ENCODE results near the gene HTRA2.

HTRA2 gene

DNA sequence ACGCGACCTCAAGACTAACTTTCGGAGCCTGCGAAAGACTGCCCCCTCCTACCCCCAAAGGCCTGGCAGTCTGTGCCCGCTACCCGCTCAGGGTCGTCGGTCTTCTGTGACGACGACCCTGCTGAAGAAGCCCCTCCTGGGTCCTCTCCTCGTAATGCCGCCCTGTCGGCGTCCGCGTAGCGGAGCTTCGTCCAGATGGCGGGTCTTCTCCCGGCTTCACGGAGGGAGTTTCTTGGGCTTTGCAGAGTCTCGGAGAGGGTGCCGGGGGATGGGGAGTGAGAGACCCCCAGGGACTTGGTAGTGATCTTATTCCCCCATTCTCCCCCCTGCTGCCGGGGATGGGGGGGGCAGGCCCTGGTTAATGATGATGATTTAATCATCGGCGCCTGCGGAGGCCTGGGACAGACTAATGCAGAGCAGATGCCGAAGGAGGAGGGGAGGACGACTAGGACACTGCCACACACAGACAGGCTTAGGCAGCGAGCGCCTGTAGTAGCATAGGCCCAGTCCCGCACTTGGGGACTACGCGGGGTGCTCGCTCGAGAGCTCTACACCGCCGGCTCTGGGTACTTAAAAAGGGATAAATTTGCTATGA is 21.7 kb upstream of the HTRA2 start:
- Histone ChIP-seq H3K4me3 (ENCODE audit: insufficient read length, low read depth) (peak overlapping the region; percentile 88), H3K36me3 (ENCODE audit: insufficient read depth, insufficient read length, low read length) (peaks cover 18% of the 10 kb centered on the region), H3K9me3 (ENCODE audit: insufficient read depth, low read length) (no peaks in the 10 kb centered on the region), H3K9ac (ENCODE audit: insufficient read length, low read depth) (peak overlapping the region; percentile 99), H3K27me3 (ENCODE audit: insufficient read depth, insufficient read length) (peaks cover 38% of the 10 kb centered on the region), H3K4me1 (ENCODE audit: insufficient read depth, insufficient read length) (peaks cover 7% of the 10 kb centered on the region)
- TF ChIP-seq SUZ12 (IDR thresholded peaks at IDR 0.05; ENCODE audit: extremely low read depth, insufficient read depth, insufficient read length) (no peak), ZNF274 (IDR thresholded peaks at IDR 0.05; ENCODE audit: low read depth, low read length) (no peak), YY1 (IDR thresholded peaks at IDR 0.05; ENCODE audit: insufficient read depth, insufficient read length) (no peak)
- no peak for DNase-seq (ENCODE audit: low read depth, low spot score)

DNA sequence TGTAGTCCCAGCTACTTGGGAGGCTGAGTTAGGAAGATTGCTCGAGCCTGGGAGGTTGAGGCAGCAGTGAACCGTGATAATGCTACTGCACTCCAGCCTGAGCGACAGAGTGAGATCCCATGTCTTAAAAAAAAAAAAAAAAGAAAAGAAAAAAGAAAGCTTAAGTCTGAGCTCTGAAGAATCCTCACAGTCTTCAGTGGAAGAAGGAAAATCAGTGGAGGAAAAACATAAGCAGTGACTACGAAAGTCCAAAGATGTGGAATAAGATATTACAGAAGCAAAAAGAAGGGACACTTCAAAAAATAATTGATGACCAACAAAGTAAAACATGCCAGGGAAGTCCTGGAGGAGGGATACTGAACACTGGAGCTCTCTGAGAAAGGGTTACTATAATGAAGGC is 19.5 kb upstream of the HTRA2 start:
- DNase-seq (ENCODE audit: low read depth, low spot score): no peak
- peaks cover 11% of the 10 kb centered on the region for H3K36me3 ChIP-seq (ENCODE audit: insufficient read depth, insufficient read length, low read length)
- no peak overlapping the region for H3K4me3 ChIP-seq (ENCODE audit: insufficient read length, low read depth)
- peaks cover 47% of the 10 kb centered on the region for H3K27me3 ChIP-seq (ENCODE audit: insufficient read depth, insufficient read length)
- TF ChIP-seq SUZ12 (IDR thresholded peaks at IDR 0.05; ENCODE audit: extremely low read depth, insufficient read depth, insufficient read length): no peak
- TF ChIP-seq ZNF274 (IDR thresholded peaks at IDR 0.05; ENCODE audit: low read depth, low read length): no peak
- no peak for TF ChIP-seq YY1 (IDR thresholded peaks at IDR 0.05; ENCODE audit: insufficient read depth, insufficient read length)
- peaks cover 7% of the 10 kb centered on the region for H3K4me1 ChIP-seq (ENCODE audit: insufficient read depth, insufficient read length)
- H3K9me3 ChIP-seq (ENCODE audit: insufficient read depth, low read length): no peaks in the 10 kb centered on the region
- no peak overlapping the region for H3K9ac ChIP-seq (ENCODE audit: insufficient read length, low read depth)

DNA sequence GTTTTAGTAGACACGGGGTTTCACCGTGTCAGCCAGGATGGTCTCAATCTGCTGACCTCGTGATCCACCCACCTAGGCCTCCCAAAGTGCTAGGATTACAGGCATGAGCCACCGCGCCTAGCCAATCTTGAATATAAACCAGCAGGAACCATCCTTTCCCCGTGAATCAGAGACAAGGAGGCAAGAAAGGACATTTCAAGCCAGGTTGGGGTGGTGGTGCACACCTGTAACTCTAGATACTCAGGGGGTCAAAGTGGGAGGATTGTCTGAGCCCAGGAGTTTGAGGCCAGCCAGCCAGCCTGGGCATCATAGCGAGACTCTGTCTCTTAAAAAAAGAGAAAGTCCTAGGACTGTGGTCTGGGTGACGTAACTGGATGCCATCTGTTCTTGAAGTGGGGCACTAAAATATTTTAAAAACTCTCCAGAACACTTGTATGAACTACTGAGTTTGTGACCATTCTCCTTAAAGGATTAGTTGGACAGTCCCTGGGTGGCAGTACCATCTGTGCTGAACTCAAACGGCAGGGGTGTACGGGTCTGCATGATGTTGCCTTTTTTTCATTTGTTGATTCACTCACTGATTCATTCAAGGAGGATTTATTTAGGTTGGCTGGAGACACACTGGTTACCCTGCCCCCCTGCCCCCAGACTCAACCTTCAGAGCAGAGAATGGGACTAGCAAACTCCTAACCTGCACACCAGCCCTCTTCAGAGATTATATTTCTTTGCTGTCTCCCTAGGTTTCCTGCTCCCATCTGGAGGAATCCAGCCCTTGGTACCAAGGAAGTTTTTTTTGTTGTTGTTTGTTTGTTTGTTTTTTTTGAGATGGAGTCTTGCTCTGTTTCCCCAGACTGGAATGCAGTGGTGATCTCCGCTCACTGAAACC is 18.4 kb upstream of the HTRA2 start:
- no peak for DNase-seq (ENCODE audit: low read depth, low spot score)
- peaks cover 58% of the 10 kb centered on the region for H3K27me3 ChIP-seq (ENCODE audit: insufficient read depth, insufficient read length)
- H3K4me1 ChIP-seq (ENCODE audit: insufficient read depth, insufficient read length): no peaks in the 10 kb centered on the region
- no peaks in the 10 kb centered on the region for H3K9me3 ChIP-seq (ENCODE audit: insufficient read depth, low read length)
- no peak for TF ChIP-seq SUZ12 (IDR thresholded peaks at IDR 0.05; ENCODE audit: extremely low read depth, insufficient read depth, insufficient read length)
- H3K36me3 ChIP-seq (ENCODE audit: insufficient read depth, insufficient read length, low read length): peaks cover 2% of the 10 kb centered on the region
- H3K9ac ChIP-seq (ENCODE audit: insufficient read length, low read depth): no peak overlapping the region
- H3K4me3 ChIP-seq (ENCODE audit: insufficient read length, low read depth): no peak overlapping the region

- no peaks in the 10 kb centered on the region for H3K9me3 ChIP-seq (ENCODE audit: insufficient read depth, low read length)
- no peaks in the 10 kb centered on the region for H3K36me3 ChIP-seq (ENCODE audit: insufficient read depth, insufficient read length, low read length)
- H3K4me1 ChIP-seq (ENCODE audit: insufficient read depth, insufficient read length): no peaks in the 10 kb centered on the region
- no peak for DNase-seq (ENCODE audit: low read depth, low spot score)
- TF ChIP-seq ZNF274 (IDR thresholded peaks at IDR 0.05; ENCODE audit: low read depth, low read length) (no peak), SUZ12 (IDR thresholded peaks at IDR 0.05; ENCODE audit: extremely low read depth, insufficient read depth, insufficient read length) (no peak), YY1 (IDR thresholded peaks at IDR 0.05; ENCODE audit: insufficient read depth, insufficient read length) (no peak)
- H3K9ac ChIP-seq (ENCODE audit: insufficient read length, low read depth): peak overlapping the region; percentile 59
- peaks cover 66% of the 10 kb centered on the region for H3K27me3 ChIP-seq (ENCODE audit: insufficient read depth, insufficient read length)
- H3K4me3 ChIP-seq (ENCODE audit: insufficient read length, low read depth): peak overlapping the region; percentile 39
Observed at GRCh38 chr2:74512744-74513604, 16.8 kb upstream of the HTRA2 start.

DNA sequence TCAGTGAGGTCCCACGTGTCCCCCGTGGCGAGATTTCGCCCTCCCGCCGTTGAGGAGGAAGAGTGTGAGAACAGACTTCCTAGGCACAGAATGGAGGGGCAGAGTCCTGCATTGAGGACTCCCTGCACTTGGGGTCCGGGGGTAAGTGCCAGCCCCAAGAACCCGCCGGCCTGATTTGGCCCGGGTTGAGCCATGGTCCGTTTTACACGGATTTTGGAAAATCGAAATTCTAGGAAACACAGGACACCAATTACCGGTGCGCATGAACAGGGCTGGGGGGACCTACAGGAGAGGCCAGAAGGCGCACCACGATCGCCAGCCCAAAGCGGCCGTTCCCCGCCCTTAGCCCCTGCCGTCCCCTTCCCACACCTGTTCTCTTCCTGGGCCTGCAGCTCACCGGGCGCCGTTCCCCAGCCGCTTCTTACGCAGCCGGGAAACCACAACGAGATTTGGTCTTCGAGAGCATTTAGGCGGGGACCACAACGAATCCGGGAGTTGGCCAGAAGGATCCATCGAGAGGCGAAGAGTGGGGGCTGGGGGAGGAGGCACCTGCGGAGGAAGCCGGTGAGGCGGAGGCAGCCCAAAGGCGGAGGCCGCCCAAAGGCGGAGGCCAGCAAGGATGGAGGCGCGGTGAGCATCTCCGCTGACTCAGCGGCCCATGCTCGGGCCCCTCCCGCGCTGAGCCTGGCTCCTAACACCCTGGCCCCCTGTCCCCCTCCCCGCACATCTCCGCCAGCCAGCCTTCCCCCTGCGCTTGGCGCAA is 15.9 kb upstream of the HTRA2 start:
- no peaks in the 10 kb centered on the region for H3K4me1 ChIP-seq (ENCODE audit: insufficient read depth, insufficient read length)
- H3K9me3 ChIP-seq (ENCODE audit: insufficient read depth, low read length): no peaks in the 10 kb centered on the region
- peaks cover 66% of the 10 kb centered on the region for H3K27me3 ChIP-seq (ENCODE audit: insufficient read depth, insufficient read length)
- H3K4me3 ChIP-seq (ENCODE audit: insufficient read length, low read depth): peak overlapping the region; percentile 39
- no peaks in the 10 kb centered on the region for H3K36me3 ChIP-seq (ENCODE audit: insufficient read depth, insufficient read length, low read length)
- no peak for DNase-seq (ENCODE audit: low read depth, low spot score)
- peak overlapping the region; percentile 59 for H3K9ac ChIP-seq (ENCODE audit: insufficient read length, low read depth)
- TF ChIP-seq SUZ12 (IDR thresholded peaks at IDR 0.05; ENCODE audit: extremely low read depth, insufficient read depth, insufficient read length) (no peak), YY1 (IDR thresholded peaks at IDR 0.05; ENCODE audit: insufficient read depth, insufficient read length) (no peak), ZNF274 (IDR thresholded peaks at IDR 0.05; ENCODE audit: low read depth, low read length) (no peak)

- H3K9ac ChIP-seq (ENCODE audit: insufficient read length, low read depth): peak within 1 kb of the TSS; percentile 59
- H3K4me1 ChIP-seq (ENCODE audit: insufficient read depth, insufficient read length): no peaks in the 10 kb centered on the region
- TF ChIP-seq ZNF274 (IDR thresholded peaks at IDR 0.05; ENCODE audit: low read depth, low read length): no peak
- TF ChIP-seq YY1 (IDR thresholded peaks at IDR 0.05; ENCODE audit: insufficient read depth, insufficient read length): no peak
- TF ChIP-seq SUZ12 (IDR thresholded peaks at IDR 0.05; ENCODE audit: extremely low read depth, insufficient read depth, insufficient read length): no peak
- no peak for DNase-seq (ENCODE audit: low read depth, low spot score)
- peak within 1 kb of the TSS; percentile 45 for H3K4me3 ChIP-seq (ENCODE audit: insufficient read length, low read depth)
- H3K27me3 ChIP-seq (ENCODE audit: insufficient read depth, insufficient read length): peaks cover 71% of the 10 kb centered on the region
- no peaks in the 10 kb centered on the region for H3K36me3 ChIP-seq (ENCODE audit: insufficient read depth, insufficient read length, low read length)
- H3K9me3 ChIP-seq (ENCODE audit: insufficient read depth, low read length): no peaks in the 10 kb centered on the region
Observed at GRCh38 chr2:74514368-74515270, 15.1 kb upstream of the HTRA2 start, which contains the start of gene TLX2. TLX2 (plus strand) TSS chr2:74514450; CDS start chr2:74514807, 357 bp downstream.

All from NT2/D1 (cell line).